HG02852 (cell line): ENCODE measurements around the gene DCP1B.

Source experiments
- ATAC-seq: cut with Tn5 transposase; IDR thresholded peaks from one replicate; pipeline ENCODE4 v1.9.1; 2021; ENCODE audit warnings: mild to moderate bottlenecking, moderate library complexity; ENCODE audit not compliant: unreplicated experiment

Gene DCP1B

DNA sequence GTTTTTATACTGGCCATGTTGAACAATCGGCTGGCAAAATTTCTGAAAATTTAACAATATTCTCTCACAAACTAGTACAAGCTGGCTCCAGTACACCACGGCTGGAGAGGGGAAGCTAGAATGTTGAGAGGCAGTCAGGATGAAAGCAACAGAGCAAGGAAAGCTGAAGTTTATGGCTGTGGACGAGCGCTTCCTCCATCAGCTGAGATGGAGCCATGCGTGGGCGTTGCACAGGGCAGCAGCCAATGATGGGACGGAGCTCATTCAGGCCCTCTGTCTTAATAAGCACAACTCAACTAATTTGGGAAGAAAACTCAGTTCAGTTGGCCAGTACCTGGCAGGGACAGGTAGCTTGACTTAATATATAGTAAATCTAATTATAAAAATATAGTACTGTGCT is 14.1 kb upstream of the DCP1B start:
- ATAC-seq, result no peak

DNA sequence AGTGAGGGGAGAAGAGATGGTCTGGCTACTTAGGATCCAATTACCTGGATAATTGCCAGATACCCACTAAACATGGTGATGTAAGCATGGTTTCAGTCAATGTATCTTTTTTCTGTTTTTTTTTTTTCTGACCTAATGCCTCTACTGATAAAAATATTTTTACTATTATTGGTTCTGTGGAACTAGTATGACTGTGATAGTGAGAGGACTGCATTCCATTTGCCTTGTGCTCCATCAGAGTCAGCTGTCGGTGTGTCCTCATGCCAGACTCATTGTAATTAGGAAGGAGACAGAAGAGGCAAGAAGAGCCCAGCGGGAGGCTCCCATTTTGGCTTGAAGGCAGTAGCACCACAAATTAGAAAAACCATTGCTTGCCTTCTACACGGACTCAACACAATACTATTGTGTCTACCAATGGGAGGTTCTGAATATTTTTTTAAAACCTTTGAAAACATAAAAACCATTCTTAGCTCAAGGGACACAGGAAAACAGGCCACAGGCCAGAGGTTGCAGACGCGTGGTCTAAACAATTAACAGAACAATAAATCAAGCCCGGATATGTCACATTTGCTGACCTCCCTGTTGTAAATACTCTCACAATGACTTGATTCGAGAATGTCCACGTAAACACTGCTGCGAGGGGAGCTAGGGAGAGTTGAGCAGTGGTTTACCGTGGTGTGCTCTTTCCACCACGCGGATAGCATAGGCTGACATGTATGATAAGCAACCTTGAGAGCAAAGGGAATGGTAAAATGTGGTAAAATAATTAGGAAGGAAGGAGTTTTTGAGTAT is 13.5 kb upstream of the DCP1B start:
- ATAC-seq, result no peak

DNA sequence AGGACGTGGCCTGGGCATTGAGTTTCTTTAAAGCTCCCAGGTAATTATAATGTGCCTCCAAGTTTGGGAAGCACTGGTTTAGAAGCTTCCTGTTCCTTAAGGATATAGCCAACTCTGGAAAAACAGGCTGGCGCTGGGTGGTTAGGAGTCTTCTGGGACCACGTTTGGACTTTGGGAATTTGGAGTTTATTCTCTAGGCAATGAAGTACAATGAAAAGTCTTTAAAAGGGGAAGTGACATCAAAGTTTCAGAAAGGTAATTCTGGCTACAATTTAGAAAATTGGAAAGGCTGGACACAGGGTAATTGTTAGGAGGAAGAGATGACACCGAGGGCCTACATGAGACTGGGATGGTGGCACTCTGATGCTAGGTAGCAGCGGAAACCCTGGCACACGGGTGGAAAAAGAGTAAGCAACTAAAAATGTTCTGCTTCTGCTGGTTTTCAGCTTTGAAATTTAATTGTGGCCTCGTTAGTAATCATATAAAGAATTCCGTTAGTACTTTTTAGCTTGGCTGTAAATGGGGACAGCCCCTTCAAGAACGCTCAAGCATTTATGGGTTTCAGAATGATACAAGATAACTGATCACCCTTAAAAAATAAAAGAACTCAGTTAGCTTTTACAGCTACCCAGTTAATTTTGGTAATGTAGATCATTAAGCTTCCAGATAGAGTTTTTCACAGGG is 12.7 kb upstream of the DCP1B start:
- no peak for ATAC-seq

DNA sequence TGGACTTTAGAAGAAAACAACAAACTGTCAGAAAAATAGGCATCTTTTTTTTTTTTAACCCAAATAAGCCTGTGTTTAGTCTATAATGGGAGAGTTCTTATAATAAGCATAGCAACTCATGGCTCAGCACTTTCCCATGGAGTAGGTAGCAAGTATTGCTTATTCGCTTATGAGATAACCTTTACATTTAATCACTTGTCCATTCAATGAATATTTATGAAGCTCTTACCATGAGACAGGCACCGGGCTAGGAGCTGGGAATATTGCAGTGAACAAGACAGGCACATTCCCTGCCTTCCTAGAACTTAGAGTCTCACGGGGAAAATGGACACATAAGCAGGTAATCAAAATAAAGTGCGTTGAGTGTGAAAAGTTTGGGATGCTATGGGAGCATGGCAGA is 10.0 kb upstream of the DCP1B start:
- ATAC-seq, result no peak

DNA sequence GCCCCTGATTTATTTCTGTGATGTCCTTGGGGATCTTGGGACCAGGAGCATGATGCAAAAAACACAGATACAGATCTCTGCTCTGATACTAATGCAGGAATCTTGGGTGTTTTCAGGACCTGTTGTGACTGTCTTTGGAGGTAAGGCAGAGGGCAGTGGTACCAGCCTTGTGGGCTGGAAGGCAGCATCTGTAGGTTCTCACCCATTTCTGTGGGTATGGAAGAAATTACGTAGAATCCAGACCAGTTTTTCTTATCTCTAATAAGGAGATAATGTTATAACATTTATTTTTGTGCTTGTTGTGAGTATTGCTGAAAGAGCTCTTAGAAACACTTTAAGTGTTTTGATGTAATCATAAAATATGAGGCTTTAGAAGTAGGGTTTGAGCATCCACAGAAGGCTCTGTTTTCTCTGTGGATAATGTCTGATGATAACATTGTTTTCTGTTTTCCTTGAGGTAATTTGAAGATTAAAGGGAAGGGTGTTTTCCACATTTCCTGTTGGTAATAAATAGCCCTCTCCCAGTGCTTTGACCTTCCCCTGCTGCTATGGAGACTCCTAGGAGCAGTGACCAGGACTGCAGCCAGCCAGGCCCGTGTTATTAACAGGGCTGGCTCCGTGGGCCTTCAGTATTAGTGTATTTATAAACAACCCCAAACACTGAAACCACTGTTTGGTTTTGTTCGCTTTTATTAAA is 9.4 kb upstream of the DCP1B start:
- ATAC-seq, result no peak

DNA sequence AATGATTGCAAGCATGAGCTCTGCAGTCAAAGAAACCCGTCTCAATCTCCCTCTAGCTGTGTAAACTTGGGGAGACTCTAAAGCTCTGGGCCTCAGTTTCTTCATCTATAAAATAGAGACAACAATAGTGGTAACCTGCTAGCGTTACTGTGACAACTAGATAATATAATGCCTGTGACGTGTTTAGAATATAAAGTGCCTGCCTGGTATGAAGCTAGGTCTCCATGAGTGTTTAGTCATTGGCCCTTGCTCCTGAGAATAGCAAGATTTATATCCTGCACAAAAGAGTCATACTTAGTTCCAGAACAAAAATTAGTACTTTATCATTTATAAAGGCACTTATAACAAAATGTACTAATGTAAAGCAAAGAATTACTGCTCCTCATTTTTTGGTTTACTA is 8.8 kb upstream of the DCP1B start:
- no peak for ATAC-seq

DNA sequence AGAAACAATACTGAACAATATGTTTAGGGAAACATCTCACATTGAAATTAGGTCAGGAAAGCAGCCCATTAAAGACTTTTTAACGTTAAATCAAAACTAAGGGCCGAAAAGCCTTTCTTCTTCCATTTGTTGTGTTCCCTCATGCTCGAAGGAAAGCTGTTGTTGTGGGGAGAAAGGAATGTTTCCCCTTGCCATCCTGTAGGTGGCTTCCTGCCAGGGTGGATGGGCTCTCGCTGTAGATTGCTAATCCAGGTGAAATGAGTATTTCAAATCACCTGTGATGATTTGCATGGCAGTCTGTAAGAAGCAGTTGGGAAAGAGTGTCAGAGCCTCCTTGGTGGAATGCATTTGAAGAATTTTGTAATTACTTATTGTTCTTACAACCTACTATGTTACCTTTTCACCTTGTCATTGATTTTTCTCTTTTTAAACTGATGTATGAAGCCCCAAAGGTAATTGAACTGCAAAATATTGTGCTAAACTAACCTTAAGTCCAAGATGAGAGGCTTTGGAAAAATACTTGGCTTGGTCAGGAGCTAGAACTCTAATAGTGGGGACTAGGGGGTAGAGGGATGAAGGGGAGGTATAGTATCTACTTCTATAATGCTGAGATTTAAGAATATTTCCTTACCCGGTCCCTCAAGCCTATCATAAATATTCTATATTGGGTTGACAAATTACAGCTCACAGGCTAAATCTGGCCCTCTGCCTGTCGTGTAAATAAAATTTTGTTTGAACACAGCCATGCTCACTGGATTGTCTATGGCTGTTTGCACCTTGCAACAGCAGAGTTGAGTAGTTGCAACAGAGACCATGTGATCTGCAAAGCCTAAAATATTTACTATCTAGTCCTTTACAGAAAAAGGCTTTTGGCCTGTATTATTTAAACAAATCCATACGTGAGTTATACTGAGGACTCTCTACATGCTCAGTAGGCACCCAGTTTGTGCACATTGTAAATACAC is 7.7 kb upstream of the DCP1B start:
- no peak for ATAC-seq

DNA sequence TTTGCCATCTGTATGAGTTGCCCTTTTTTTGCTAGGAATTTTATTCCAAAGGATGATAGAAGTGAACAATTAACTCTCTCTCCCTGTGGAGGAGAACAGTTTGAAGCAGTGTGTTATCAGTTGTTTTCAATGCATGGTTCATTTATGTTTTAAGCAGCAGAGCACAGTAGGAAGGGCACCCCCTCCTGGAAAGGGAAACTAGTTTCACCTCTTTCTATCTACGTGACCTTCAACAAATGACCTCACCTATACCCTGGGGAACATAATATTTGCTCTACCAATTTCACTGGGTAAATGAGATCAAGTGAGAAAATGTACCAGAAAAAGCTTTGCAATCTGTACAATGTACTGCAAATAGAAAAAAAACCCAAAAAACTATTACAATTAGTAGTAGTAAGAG is 5.4 kb upstream of the DCP1B start:
- ATAC-seq, result no peak

DNA sequence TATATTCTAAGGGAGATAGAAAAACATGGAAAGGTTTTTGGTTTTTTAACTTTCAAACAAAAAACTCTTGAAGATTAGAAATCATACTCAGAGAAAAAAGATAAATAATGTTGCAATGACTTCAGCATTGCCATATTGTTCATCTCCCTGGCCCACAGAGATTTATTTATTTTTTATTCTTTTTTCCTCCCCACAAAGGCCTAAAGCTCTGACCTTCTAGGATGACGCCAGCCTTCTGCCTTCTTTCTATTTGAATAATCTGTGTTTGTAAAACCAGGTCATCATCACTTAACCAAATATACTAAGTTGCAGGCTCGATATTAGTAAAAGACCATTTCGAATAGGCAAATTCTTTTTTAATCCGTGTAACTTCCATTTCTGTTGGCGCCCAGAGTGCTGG is 4.4 kb upstream of the DCP1B start:
- no peak for ATAC-seq

DNA sequence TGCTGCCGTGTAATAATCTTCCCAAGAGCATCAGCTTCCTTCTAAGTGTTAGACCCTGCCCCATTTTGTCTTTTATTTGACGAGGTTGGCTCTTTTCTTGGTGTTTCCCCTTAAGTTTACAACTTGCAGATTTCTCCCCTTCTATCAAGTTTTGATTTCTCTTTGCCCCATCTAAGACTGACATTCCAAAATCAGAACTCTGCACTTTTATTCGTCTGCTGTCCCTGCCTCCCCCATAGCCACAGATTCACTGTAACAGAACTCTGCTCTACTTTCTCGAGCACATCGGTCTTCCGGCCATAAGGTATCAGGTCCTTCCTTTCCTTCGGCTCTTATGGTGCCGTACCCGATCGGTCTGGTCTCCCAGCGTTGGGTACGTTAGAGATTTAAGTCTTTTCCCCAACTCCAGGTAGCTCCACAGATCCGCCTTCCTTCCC is 563 bp downstream of the DCP1B start:
- ATAC-seq, result peak; percentile 20

DNA sequence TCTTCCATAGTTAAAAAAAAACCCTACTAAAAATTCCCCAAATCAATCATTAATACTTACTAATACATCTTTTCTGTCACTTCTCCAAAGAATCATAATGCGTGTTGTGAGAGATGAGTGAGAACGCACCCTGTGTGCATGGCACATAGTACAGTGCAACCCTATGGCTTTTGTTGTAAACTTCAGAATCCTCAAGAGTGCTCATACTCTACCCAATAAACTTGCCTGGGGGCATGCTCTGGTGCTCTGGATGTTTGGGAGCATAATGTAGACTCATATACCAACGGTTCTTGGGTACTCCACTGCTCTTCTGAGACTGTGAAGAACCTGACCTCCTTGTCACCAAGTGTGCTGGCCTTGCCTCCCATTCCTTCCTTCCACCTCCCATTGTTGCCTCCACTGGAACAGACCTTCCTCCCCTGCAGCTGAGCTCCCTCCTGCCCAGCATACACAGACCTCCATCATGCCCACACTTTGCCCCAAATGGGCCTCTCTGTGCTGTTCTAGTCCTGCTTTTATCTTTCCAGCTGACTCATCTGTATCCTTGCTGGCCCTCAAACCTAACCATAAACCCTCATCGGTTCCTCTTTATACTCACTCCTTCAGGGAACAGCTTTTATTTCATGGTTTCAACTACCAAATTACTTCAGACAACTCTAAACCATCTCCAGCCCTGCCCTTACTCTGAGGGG is 8.9 kb downstream of the DCP1B start:
- peak; percentile 62 for ATAC-seq

DNA sequence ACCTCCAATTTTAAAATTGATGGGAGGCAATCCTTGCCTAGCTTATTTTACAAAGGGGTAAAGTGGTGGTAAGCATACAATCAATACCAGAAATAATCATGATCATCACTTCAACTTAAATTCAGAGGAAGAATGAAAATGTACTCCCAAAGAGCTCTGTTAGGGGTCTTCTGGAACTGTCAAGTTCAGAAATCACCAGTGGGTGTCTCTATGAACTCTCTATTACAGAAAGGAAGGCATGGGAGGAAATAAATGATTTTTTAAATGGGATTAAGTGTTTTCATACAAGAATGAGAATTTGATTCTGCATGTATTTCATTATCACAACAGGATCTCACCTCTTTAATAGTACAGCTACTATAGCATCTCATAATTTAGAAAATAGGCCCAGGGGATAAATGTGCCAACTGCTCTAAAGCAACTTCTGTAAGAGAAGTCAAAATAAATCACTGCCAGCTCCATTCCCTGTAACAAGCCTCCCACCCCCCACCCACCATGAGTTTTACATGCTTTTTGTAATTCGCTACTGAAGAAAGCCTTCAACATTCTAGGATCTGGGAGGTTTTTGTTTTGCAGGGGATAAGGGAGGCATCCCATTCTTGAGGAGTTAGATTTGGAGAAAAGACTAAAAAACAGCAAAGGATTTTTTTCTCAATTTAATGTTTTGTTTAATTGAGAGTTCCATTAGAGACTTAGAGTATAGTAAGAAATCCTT is 9.7 kb downstream of the DCP1B start:
- ATAC-seq, result no peak

DNA sequence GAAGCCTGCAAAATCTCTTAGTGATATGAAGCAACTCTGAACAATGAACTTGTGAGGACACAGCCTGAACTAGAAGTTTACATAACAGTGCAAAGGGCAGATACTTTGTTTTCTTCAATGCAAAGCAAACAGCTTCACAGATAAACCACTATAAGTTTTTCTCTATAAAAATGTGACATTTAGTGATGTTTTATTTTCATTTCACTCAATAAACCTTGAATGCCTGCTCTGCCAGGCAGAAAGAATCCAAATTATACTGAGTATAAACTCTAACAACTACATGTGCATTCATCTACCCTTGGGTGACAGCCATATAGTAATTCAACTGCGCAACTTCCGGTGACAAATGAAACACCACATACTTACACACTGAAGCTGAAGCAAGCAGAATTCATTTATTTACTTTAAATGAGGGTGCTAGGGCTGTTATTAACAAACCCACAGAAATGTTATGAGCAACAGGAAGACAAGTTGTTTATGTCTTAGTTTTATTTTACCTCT is 10.3 kb downstream of the DCP1B start:
- ATAC-seq, result no peak

DNA sequence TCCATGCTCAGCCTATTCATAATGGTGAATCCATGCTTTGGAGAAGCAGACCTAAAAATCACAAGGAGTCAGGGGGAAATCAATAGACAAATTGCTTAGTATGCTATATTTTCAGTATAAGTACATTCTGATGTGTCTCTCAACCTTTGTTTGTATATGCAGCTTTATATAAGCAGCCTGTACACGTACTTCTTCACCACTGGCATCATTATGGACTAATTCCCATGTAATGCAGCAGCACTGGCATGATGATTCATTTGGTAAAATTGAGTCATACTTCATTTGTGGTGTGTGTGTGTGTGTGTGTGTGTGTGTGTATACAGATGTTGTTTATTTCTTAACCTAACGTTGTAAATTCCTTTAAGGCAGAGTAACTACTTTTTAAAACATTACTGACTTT is 10.9 kb downstream of the DCP1B start:
- ATAC-seq, result no peak

DNA sequence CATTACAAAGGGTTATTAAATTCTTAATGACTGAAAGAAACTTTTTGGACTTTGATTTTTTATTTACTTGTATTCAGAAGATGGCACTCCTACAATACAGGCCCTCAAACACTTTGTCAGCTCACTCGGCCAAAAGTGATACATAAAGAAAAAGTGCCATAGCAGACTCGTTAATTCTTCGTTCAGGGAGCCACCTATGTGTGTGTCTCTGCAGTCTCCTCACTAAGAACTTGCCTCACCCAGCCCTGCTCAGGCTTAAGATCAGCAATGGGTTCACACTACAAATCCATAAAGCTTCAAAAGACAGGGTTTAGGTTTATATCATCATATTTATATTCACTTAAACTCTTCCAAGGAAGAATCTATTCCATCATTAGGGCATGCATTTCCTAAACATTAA is 11.5 kb downstream of the DCP1B start:
- ATAC-seq, result no peak

DNA sequence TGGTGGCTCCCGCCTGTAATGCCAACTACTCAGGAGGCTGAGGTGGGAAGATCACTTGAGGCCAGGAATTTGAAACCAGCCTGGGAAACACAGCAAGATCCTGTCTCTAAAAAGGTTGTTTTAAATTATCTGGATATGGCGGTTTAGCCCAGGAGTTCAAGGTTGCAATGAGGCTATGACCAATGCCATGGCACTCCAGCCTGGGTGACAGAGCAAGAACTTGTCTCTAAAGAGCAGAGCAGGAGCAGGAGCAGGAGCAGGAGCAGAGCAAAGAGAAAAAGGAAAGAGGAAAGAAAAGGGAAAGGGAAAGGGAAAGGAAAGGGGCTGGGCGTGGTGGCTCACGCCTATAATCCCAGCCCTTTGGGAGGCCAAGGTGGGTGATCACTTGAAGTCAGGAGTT is 15.1 kb downstream of the DCP1B start:
- no peak for ATAC-seq

DNA sequence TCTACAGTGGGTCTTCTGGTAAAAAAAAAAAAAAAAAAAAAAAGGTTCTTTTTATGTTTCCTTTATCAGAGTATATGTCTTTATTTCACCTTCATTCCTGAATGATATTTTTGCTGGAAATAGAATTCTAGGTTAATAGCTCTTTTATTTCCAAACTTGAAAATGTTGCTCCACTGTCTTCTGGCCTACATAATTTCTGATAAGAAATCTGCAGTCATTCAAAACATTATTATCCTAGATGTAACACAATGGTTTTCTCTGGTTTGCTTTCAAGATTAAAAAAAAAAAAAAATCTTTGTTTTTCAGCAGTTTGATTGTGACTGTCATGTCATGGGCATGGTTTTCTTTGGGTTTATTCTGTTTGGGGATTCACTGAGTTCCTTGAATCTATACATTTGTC is 19.5 kb downstream of the DCP1B start:
- ATAC-seq, result no peak

DNA sequence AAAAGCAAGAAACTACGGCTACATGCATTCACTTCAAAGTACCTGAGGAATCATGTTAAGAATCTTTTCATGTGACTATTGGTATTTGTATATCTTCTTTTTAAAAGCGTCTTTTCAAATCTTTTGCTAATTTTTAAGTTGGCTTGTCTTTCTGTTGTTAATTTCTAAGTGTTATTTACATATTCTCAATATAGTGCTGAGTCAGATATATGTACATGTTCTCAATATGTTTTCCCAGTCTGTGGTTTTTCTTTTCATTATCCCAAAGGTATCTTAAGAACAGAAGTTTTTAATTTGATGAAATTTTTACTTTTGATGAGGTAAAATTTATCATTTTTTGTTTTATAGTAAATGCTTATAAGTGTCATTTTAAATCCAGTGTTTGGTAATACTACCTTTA is 24.0 kb downstream of the DCP1B start:
- no peak for ATAC-seq

DNA sequence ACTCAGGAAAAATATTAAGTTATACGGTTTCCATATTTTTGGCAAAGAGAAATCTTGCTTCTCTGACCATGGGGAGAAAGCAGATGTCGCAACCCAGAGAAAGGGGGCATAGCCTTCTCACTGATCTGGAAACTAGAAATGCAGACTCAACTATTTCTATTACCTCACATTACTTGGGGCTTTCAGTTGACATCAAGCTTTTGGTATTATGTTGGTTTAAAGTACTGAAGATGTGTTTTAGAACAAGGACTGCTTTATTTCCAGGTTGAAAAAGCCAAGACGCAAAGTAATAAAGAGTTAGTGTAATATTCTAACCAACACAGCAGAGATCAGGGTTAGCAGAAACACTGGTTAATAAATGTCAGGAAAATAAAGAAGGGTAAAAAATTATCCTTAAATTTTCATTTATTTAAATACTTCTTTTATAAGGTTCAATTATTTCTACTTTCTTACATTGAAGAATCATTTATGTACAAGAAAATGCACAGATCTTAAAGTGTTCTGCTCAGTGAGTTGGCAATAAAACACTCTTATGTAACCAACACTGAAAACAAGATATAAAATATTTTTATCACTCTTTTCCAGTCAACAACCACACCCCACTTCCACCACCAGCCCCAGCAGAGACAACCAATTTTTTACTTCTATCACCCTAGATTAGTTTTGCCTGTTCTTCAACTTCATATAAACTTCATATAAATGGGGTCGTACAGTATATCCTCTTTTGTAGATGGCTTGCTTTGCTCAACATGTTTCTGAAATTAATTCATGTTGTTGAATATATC is 26.0 kb downstream of the DCP1B start:
- ATAC-seq, result no peak
